Measurements from ENCODE around the gene PILRA.
A peak's percentile ranks its signal among the peaks of the same experiment; 100 is the strongest.

PILRA gene

GRCh38 chr7:100413889-100414288 is 40.6 kb downstream of the PILRA start:
- no peak for DNase-seq

DNA sequence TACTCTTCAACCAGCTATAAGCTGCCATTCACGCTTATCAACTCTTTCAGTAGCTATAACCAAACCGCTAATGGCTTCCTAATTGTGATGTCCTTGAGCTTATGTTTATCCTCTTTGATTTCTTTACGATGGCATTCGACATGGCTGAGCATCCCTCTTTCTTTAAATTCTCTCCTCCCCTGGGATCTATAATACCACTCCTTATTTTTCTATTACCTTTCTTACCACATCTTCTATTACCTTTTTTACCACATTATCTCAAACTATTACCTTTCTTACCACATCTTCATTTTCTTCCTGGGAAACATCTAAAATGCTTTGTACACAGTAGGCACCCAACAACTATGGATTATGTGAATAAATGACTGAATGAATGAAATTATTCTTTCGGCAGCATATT is 42.2 kb downstream of the PILRA start:
- no peak for DNase-seq

DNA sequence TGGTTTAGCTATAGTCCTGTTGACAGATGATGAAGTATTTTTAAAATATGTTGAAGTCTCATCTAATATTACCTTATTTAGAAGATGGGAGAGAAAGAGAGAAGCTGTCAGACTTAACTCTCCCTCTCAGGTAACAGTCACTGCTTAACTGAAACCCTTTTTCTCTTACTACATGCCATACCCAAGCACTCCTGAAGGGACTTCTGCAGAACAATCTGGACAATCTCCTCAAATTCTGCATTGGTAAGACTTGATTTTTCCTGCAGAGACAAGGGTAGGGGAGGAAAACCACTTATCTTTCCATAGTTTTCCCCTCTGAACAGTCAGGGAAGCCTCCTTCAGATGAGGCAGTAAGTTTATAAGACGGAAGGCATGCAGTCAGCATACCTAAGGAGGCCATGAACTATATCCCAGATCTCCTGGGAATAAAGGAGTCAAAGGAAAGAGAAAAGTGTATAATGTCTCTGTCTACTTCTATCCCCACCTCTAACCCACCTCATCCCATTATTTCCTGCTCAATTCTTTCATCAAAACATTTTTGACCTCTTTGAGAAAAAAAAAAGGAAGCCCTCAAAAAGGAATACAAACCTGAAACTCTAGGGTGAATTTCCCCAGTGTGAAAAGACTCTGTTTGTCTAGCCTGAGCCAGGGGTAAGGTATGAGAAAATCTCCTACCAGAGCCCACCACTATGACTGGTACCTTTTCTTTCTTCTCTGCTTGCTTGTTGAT is 45.8 kb downstream of the PILRA start:
- DNase-seq: no peak

DNA sequence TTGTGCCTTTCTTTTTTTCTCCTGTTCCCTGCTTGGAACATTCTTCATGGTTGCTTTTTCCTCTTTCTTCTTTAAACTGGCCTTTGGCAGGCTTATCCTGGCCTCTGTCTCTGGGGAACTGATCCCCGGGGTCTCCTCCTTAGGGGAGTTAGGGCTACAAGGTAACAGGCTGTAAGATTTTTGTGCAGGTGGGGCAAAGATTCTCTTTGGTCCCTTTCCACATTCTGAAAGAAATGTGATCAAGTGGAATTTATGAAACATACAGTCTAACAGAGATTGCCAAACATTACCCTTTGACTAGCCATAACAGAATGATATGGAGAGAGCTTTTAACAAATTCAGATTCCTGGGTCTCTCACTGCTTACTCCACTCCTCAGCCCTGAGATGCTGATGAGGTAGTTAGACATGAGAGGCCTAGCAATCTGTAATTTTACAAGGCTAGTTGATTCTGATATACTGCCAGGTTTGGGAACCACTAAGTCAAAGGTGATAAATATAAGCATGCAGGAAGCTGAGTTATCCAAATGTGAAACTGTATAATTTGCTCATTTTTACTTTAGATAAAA is 46.5 kb downstream of the PILRA start:
- DNase-seq: no peak

GRCh38 chr7:100423315-100423714 is 50.0 kb downstream of the PILRA start:
- no peak for DNase-seq

GRCh38 chr7:100425347-100425746 is 52.1 kb downstream of the PILRA start:
- DNase-seq: no peak

- no peak for DNase-seq
Observed at GRCh38 chr7:100426516-100426915, 53.2 kb downstream of the PILRA start.

GRCh38 chr7:100427762-100428198 is 54.5 kb downstream of the PILRA start:
- DNase-seq: peak in 1 of 2 donors; percentile 35

DNA sequence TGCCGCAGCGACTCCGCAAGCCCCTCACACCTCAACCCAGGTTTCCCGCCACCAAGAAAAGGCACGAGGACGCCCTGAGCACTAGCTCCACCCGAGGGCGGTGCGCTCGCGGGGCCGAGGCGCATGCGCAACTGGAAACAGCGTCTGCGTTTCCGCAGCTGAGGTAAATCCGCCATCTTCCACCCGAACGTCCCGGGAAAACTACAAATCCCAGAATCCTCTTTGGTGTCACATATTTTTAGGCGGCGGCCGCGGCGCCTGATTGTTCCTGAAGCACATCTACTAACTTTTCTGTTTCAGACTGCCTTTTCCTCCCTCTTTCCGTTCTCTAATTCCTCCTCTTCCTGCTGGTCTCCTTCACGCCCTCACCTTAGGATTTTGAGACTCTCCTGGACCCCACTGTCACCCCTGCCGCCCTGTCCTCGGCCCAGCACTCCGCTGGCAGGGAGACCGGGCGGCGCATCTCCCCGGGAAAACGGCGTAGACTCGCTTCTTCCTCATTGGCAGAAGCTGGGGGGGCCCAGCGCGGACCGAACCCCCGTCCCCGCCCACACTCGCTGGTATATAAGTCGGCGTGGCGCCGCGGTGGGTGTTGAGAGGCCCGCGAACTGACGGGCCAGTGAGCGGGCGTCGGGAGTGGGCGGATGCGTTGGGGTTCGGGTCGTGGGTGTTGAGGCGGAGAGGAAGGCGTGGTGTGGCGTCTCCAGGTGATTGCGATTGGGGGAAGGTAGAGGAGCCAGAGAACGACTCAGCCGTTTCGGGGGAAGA is 55.1 kb downstream of the PILRA start, which contains the start of gene ZCWPW1:
Gene ZCWPW1, minus strand, starts transcription at position 505 of the 768 bp plus-strand sequence. CDS start 8,054 bp downstream, outside the sequence.
- peak; percentile 98 for DNase-seq

- peak; percentile 100 for DNase-seq
Observed at GRCh38 chr7:100428967-100429636, 55.8 kb downstream of the PILRA start.

DNA sequence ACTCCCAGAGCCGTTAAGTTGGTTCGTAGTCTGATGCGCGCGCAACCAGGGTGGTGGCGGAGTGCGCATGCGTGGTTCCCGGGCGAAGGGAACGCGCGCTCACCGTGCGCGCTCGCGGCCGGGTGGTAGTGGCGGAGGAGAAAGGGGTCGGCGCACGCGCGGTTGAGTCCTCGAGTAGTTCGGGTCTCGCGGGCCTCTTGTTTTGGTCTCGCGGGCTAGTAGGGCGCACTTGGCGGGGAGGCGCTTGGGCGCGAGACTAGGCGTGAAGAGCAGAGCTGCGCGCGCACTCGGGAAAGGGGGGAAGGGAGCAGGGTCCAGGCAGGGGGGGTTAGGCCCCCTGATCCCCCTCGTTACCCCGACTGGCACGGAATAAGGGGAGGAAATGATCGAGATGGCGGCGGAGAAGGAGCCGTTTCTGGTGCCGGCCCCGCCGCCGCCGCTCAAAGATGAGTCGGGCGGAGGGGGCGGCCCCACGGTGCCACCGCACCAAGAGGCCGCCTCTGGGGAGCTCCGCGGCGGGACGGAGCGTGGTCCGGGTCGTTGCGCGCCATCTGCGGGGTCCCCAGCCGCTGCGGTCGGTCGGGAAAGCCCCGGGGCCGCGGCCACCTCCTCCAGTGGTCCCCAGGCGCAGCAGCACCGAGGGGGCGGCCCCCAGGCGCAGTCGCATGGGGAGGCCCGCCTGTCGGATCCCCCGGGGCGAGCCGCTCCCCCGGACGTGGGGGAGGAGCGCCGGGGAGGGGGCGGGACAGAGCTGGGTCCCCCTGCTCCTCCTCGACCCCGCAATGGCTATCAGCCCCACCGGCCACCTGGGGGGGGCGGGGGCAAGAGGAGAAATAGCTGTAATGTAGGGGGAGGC is 56.6 kb downstream of the PILRA start, which contains the start of gene MEPCE:
Gene MEPCE, plus strand, starts transcription at position 195 of the 856 bp plus-strand sequence. Its CDS starts 188 bp downstream, at position 383.
- DNase-seq: peak; percentile 96

- peak; percentile 31 to 56 for DNase-seq
Observed at GRCh38 chr7:100430493-100431285, 57.4 kb downstream of the PILRA start.

DNA sequence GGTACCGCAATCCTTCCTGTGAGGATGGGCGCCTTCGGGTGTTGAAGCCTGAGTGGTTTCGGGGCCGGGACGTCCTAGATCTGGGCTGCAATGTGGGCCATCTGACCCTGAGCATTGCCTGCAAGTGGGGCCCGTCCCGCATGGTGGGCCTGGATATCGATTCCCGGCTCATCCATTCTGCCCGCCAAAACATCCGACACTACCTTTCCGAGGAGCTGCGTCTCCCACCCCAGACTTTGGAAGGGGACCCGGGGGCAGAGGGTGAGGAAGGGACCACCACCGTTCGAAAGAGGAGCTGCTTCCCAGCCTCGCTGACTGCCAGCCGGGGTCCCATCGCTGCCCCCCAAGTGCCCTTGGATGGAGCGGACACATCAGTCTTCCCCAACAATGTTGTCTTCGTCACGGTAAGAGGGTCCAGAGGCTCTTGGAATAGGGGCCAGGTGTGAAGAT is 58.0 kb downstream of the PILRA start:
- no peak for DNase-seq

DNA sequence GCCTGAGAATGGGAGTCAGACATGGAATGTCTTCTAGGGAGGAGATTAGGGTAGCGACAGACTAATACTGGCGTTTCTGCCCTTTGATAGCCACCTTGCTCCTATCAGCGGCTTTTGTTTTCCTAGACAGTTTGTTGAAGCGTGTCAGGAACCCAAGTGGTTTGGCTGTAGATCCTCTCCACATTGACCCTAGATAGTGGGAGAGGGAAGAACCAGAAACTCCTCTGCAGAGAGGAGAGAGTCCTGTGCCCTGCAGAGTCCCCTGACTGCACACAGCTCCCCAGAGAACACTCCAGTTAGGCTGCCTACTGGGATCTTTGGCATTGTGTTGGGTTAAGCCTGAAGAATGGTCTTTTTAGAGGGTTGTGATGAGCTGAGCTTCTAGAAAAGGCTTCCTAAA is 58.8 kb downstream of the PILRA start:
- DNase-seq: no peak

GRCh38 chr7:100432621-100433275 is 59.5 kb downstream of the PILRA start:
- DNase-seq: no peak

DNA sequence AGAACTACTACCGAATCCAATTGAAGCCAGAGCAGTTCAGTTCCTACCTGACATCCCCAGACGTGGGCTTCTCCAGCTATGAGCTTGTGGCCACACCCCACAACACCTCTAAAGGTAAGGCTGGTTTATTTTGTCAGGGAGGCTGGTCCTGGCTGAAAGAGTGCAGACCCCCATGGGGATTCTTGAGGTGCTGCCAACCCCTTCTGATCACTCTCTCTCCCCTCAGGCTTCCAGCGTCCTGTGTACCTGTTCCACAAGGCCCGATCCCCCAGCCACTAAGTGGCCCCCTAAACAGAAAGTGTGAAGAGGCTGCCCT is 59.9 kb downstream of the PILRA start:
- no peak for DNase-seq

DNA sequence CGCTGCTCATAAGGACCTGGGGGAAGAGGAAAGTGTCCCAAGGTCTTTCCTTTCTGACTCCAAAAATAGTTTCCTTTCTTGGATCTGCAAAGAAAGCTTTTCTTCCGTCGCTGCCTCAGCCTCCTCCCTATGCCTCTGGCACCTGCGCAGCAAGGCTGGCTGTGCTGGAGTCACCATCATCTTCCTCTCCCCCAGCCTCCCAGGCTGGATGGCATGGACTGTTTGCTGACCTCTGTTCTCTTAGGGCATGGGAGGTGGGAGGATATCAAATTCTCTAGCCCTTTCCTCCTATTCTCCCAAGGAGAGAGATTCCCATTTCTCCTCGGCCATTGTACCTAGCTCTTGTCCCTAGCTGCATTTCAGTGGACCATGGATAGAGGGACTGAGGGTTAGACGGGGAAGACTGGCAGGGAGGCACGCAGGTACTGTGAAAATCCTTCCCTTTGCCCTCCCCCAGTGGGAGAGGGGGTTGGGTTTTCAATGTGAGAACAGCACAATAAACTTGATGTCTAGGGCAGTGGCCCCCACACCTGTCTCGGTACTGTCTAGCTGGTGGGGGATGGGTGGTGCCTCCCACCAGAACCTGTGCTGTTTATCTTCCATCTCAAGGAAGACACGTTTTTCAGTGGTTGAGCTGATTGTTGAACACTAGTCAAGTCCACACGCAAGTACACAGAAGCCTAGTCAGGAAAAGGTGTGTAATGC is 60.5 kb downstream of the PILRA start:
- no peak for DNase-seq

DNA sequence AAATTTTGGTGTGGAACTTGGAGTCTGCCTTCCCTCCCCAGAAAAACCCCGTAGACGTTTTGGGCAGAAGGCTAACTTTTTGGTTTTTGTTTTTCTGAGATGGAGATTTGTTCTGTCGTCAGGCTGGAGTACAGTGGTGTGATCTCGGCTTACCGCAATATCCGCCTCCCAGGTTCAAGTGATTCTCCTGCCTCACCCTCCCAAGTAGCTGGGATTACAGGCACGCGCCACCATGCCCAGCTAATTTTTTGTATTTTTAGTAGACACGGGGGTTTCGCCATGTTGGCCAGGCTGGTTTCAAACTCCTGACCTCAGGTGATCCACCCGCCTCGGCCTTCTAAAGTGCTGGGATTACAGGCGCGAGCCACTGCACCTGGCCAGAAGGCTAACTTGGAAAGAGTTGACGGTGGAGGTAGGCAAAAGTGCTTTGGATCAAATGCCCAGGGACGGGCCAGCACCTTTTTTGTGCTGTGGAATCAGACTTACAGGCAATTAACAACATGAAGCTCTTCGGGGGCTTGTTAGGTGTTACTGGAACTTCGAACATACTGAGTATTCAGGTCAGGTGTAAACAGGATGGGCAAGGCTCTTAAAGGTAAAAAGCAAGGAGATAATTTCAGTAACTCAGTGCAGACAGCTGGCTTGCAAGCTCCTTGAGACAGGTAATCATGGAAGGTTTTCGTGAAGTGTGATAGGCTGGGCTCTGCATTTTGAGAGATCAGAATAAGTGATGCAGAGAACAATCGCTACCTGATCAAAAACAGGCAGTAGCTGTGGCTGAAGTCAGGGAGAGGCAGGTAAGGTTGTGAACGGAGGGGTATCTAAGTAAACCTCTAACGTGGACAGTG is 61.2 kb downstream of the PILRA start:
- no peak for DNase-seq
